Urothelium cell line (cell line): Measurements from ENCODE around the gene IL1RAPL2.
A peak's percentile ranks its signal among the peaks of the same experiment; 100 is the strongest.

Experiments used
- DNase-seq: peaks from one replicate; pipeline ENCODE4 v3.0.0; 2011; ENCODE audit warnings: low spot score, mixed read lengths
- FAIRE-seq: peaks from 2 replicates; lab custom pipeline; 2011; peaks lifted over from hg19 to GRCh38; lab: Jason Lieb, UNC

Gene IL1RAPL2

GRCh38 chrX:105550043-105550663 lies 984.2 kb downstream of the IL1RAPL2 start:
- DNase-seq (no peak), FAIRE-seq (no peak)

GRCh38 chrX:105552395-105552794 lies 986.4 kb downstream of the IL1RAPL2 start:
- FAIRE-seq: no peak
- DNase-seq: peak; percentile 17

- no peak for DNase-seq
- FAIRE-seq: no peak
Observed at GRCh38 chrX:105553118-105553517, 987.1 kb downstream of the IL1RAPL2 start.

- peak; percentile 31 for DNase-seq
- no peak for FAIRE-seq
Observed at GRCh38 chrX:105564501-105564900, 998.5 kb downstream of the IL1RAPL2 start.

- no peak for FAIRE-seq
Observed at GRCh38 chrX:105565856-105566255, 999.9 kb downstream of the IL1RAPL2 start.

GRCh38 chrX:105567082-105567481 lies 1001.1 kb downstream of the IL1RAPL2 start:
- FAIRE-seq: no peak
- DNase-seq: no peak

More at GRCh38 chrX:105565856-105566255, 999.9 kb downstream of the IL1RAPL2 start:
- no peak for DNase-seq

GRCh38 chrX:105608745-105609144 lies 1042.7 kb downstream of the IL1RAPL2 start:
- FAIRE-seq (no peak), DNase-seq (no peak)

- no peak for DNase-seq
- no peak for FAIRE-seq
Observed at GRCh38 chrX:105609530-105609929, 1043.5 kb downstream of the IL1RAPL2 start.

- DNase-seq (no peak), FAIRE-seq (no peak)
Observed at GRCh38 chrX:105610411-105610810, 1044.4 kb downstream of the IL1RAPL2 start.

GRCh38 chrX:105618393-105619101 lies 1052.5 kb downstream of the IL1RAPL2 start:
- DNase-seq: no peak
- FAIRE-seq: no peak

GRCh38 chrX:105634180-105634579 lies 1068.2 kb downstream of the IL1RAPL2 start:
- FAIRE-seq: no peak

GRCh38 chrX:105635794-105636193 lies 1069.8 kb downstream of the IL1RAPL2 start:
- DNase-seq: no peak
- FAIRE-seq: no peak

More at GRCh38 chrX:105634180-105634579, 1068.2 kb downstream of the IL1RAPL2 start:
- no peak for DNase-seq

GRCh38 chrX:105636667-105637066 lies 1070.7 kb downstream of the IL1RAPL2 start:
- no peak for FAIRE-seq

GRCh38 chrX:105645667-105646357 lies 1079.8 kb downstream of the IL1RAPL2 start:
- FAIRE-seq (no peak), DNase-seq (peak; percentile 10)

More at GRCh38 chrX:105636667-105637066, 1070.7 kb downstream of the IL1RAPL2 start:
- peak; percentile 0 for DNase-seq

GRCh38 chrX:105646592-105647372 lies 1080.8 kb downstream of the IL1RAPL2 start:
- no peak for FAIRE-seq
- no peak for DNase-seq

GRCh38 chrX:105647749-105648148 lies 1081.8 kb downstream of the IL1RAPL2 start:
- no peak for DNase-seq
- no peak for FAIRE-seq

GRCh38 chrX:105648732-105649131 lies 1082.7 kb downstream of the IL1RAPL2 start:
- FAIRE-seq: no peak
- no peak for DNase-seq

- FAIRE-seq: no peak
Observed at GRCh38 chrX:105650577-105650976, 1084.6 kb downstream of the IL1RAPL2 start.

GRCh38 chrX:105650986-105651385 lies 1085.0 kb downstream of the IL1RAPL2 start:
- no peak for FAIRE-seq

More at GRCh38 chrX:105650577-105650976, 1084.6 kb downstream of the IL1RAPL2 start:
- DNase-seq: no peak

GRCh38 chrX:105653891-105654290 lies 1087.9 kb downstream of the IL1RAPL2 start:
- DNase-seq: no peak
- no peak for FAIRE-seq

More at GRCh38 chrX:105650986-105651385, 1085.0 kb downstream of the IL1RAPL2 start:
- DNase-seq: no peak

GRCh38 chrX:105658136-105658535 lies 1092.1 kb downstream of the IL1RAPL2 start:
- FAIRE-seq: no peak
- DNase-seq: no peak
